HepG2 (cell line): ENCODE measurements around the gene VPS18. TPM values are rescaled to one million over a fixed set of nuclear protein-coding genes. Genes with fewer than 3 reads are reported as not detected.

ENCODE experiments used
- ATM ChIP-seq: fragments of 450-650 bp; IDR thresholded peaks from 2 replicates; pipeline ENCODE4 v1.7.1; 2017; ENCODE audit warnings: mild to moderate bottlenecking, borderline replicate concordance
- BORCS8-MEF2B ChIP-seq: sonication (generic); formaldehyde crosslinking; IDR thresholded peaks from 2 replicates; pipeline ENCODE4 v1.8.0; 2022; ENCODE audit warnings: mild to moderate bottlenecking, missing genetic modification reagents
- BRCA1 ChIP-seq: sonication (generic); formaldehyde crosslinking; IDR thresholded peaks from 2 replicates; pipeline ENCODE4 v1.4.0; 2020; ENCODE audit warnings: missing genetic modification reagents
- CREB1 ChIP-seq, 2 experiments: fragments of 450-650 bp in 1 of 2; IDR thresholded peaks; 2 replicates each; pipeline ENCODE4 v1.6.1; 2016 to 2017; ENCODE audit warnings: control low read depth in 1 of 2, mild to moderate bottlenecking in 1 of 2, missing compliant biosample characterization in 1 of 2, missing genetic modification characterization in 1 of 2
- ELF4 ChIP-seq: sonication (generic); formaldehyde crosslinking; IDR thresholded peaks from 2 replicates; pipeline ENCODE4 v1.5.0; 2020; ENCODE audit warnings: missing genetic modification reagents, mild to moderate bottlenecking, moderate library complexity, borderline replicate concordance
- GZF1 ChIP-seq: sonication (generic); formaldehyde crosslinking; IDR thresholded peaks from 2 replicates; pipeline ENCODE4 v1.5.1; 2020; ENCODE audit warnings: mild to moderate bottlenecking, missing genetic modification reagents
- NBN ChIP-seq: fragments of 450-650 bp; conservative IDR thresholded peaks from 2 replicates; pipeline ENCODE4 v1.6.1; 2017
- PCBP2 ChIP-seq: fragments of 200-400 bp; formaldehyde crosslinking; optimal IDR thresholded peaks from 2 replicates; pipeline ENCODE3; 2018; ENCODE audit warnings: low read length, low read depth; ENCODE audit not compliant: poor library complexity, severe bottlenecking
- PHF21A ChIP-seq: sonication (generic); formaldehyde crosslinking; IDR thresholded peaks from 2 replicates; pipeline ENCODE4 v1.5.0; 2020; ENCODE audit warnings: mild to moderate bottlenecking, missing genetic modification reagents
- POLR2G ChIP-seq: fragments of 200-400 bp; formaldehyde crosslinking; IDR thresholded peaks from 2 replicates; pipeline ENCODE4 v1.6.1; 2018; ENCODE audit warnings: mild to moderate bottlenecking, low read depth, low read length, moderate library complexity
- RBFOX2 ChIP-seq: fragments of 200-400 bp; formaldehyde crosslinking; IDR thresholded peaks from 2 replicates; pipeline ENCODE4 v1.6.1; 2017; ENCODE audit warnings: low read depth, mild to moderate bottlenecking, low read length
- SP2 ChIP-seq: sonication (generic); formaldehyde crosslinking; IDR thresholded peaks from 2 replicates; pipeline ENCODE4 v1.5.1; 2020; ENCODE audit warnings: mild to moderate bottlenecking, missing genetic modification reagents
- TBX2 ChIP-seq: sonication (generic); formaldehyde crosslinking; IDR thresholded peaks from 2 replicates; pipeline ENCODE4 v1.5.0; 2020; ENCODE audit warnings: missing genetic modification reagents, mild to moderate bottlenecking, borderline replicate concordance
- TMF1 ChIP-seq: sonication (generic); formaldehyde crosslinking; IDR thresholded peaks from 2 replicates; pipeline ENCODE4 v1.8.1; 2022; ENCODE audit warnings: low read depth, missing genetic modification reagents
- ZBTB21 ChIP-seq: sonication (generic); formaldehyde crosslinking; IDR thresholded peaks from 2 replicates; pipeline ENCODE4 v1.4.0; 2020; ENCODE audit warnings: missing genetic modification reagents
- ZFP36L1 ChIP-seq: sonication (generic); formaldehyde crosslinking; IDR thresholded peaks from 2 replicates; pipeline ENCODE4 v1.8.0; 2022; ENCODE audit warnings: mild to moderate bottlenecking, missing genetic modification reagents, moderate library complexity
- ZNF101 ChIP-seq: sonication (generic); formaldehyde crosslinking; IDR thresholded peaks from 2 replicates; pipeline ENCODE4 v1.4.0; 2020; ENCODE audit warnings: mild to moderate bottlenecking, low read depth, missing genetic modification reagents, borderline replicate concordance
- ZNF451 ChIP-seq: sonication (generic); formaldehyde crosslinking; IDR thresholded peaks from 2 replicates; pipeline ENCODE4 v1.5.0; 2020; ENCODE audit warnings: mild to moderate bottlenecking, missing genetic modification reagents
- polyA plus RNA-seq, 8 experiments: library from polyadenylated mRNA; depleted of rRNA in 3 of 8; stranded (reverse) in 7 of 8; unstranded in 1 of 8; fragments of >200 nt; fragmentation: Illumina TruSeq in 4 of 8; extraction: Trizol in 4 of 8; gene quantifications; 2 replicates each; pipeline versions ENCODE4 v1.2.1 to v1.2.3, GENCODE V29; 2011 to 2016; ENCODE audit warnings: low read depth in 4 of 8, missing spikeins in 1 of 8, mixed read lengths in 1 of 8; ENCODE audit not compliant: insufficient read depth in 1 of 8
- total RNA-seq, 5 experiments: library from RNA; depleted of rRNA; stranded (reverse); fragments of >200 nt; fragmentation: Illumina TruSeq; extraction: Trizol; gene quantifications; 2 replicates each; pipeline ENCODE4 v1.2.3, GENCODE V29; 2016; ENCODE audit warnings: low read depth in 1 of 5
- TF ChIP-seq, protein P1 (sequence below), 2 experiments: sonication (generic) in 1 of 2; formaldehyde crosslinking in 1 of 2; IDR thresholded peaks; 2 replicates each; pipeline versions ENCODE4 v1.4.0 to v1.6.1; 2016 to 2020; ENCODE audit warnings: borderline replicate concordance in 1 of 2, low read depth in 1 of 2, mild to moderate bottlenecking in 1 of 2, missing genetic modification reagents in 1 of 2
- TF ChIP-seq, protein P2 (sequence below): sonication (generic); formaldehyde crosslinking; IDR thresholded peaks from 2 replicates; pipeline ENCODE4 v1.4.0; 2020; ENCODE audit warnings: missing genetic modification reagents
- TF ChIP-seq, protein P3 (sequence below): sonication (generic); formaldehyde crosslinking; IDR thresholded peaks from 2 replicates; pipeline ENCODE4 v1.5.0; 2020; ENCODE audit warnings: mild to moderate bottlenecking, missing genetic modification reagents
- TF ChIP-seq, protein P4 (sequence below): sonication (generic); formaldehyde crosslinking; conservative IDR thresholded peaks from 2 replicates; pipeline ENCODE4 v1.8.1; 2023; ENCODE audit warnings: missing genetic modification reagents

The VPS18 gene
- total and polyA plus RNA-seq, 2 of the 13 experiments (the other 11 are each of a cell fraction or from before 2014, with no cell fraction given) = 5.8 to 17.0 TPM

DNA sequence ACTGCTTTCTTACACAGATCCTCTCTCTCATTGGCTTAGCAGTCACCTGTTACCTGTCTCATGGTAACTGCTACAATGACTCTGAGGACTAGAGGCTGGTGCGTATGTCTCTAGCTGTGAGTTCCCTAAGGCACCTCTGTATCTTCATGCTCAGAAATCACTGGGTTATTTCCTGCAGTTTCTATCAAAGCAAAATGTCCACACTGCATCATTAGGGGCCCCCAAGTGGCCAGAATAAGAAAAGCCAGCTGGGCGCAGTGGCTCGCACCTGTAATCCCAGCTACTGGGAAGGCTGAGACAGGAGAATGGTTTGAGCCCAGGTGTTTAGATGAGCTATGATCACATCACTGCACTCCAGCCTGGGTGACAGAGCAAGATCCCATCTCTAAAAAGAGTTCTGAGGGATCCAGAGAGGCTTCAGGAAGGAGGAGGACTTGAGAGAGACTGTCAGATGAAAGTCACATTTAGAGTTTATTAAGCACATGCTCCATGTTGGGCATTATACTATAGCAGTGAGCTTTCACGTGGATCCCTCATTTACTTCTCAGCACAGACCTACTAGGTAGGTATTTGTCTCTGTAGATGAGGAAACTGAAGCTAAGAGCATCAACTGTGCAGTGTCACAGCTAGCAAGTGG, 2.3 kb upstream of the VPS18 start (continued):
- TF ChIP-seq, protein P1, sequence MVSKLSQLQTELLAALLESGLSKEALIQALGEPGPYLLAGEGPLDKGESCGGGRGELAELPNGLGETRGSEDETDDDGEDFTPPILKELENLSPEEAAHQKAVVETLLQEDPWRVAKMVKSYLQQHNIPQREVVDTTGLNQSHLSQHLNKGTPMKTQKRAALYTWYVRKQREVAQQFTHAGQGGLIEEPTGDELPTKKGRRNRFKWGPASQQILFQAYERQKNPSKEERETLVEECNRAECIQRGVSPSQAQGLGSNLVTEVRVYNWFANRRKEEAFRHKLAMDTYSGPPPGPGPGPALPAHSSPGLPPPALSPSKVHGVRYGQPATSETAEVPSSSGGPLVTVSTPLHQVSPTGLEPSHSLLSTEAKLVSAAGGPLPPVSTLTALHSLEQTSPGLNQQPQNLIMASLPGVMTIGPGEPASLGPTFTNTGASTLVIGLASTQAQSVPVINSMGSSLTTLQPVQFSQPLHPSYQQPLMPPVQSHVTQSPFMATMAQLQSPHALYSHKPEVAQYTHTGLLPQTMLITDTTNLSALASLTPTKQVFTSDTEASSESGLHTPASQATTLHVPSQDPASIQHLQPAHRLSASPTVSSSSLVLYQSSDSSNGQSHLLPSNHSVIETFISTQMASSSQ (IDR thresholded peaks at IDR 0.05; ENCODE audit: low read depth) = no peak
- TF ChIP-seq, protein P1 (CRISPR knock-in tag; IDR thresholded peaks at IDR 0.05; ENCODE audit: borderline replicate concordance) = no peak
- TF ChIP-seq ZFP36L1 (CRISPR knock-in tag) (no peak), ZNF101 (CRISPR knock-in tag) (no peak), ATM (no peak), SP2 (no peak), POLR2G (no peak), BORCS8-MEF2B (no peak), GZF1 (CRISPR knock-in tag) (no peak), PCBP2 (no peak), ELF4 (CRISPR knock-in tag) (no peak), TBX2 (CRISPR knock-in tag) (no peak), ZNF451 (CRISPR knock-in tag) (no peak), RBFOX2 (no peak), TMF1 (no peak), PHF21A (CRISPR knock-in tag) (no peak), CREB1 (IDR thresholded peaks at IDR 0.05) (no peak), CREB1 (CRISPR knock-in tag; IDR thresholded peaks at IDR 0.05) (0 out of 2 replicates have a peak, but pooled peaks have one; percentile 7), ZBTB21 (no peak), BRCA1 (CRISPR knock-in tag) (no peak), NBN (no peak)
- TF ChIP-seq, protein P2, sequence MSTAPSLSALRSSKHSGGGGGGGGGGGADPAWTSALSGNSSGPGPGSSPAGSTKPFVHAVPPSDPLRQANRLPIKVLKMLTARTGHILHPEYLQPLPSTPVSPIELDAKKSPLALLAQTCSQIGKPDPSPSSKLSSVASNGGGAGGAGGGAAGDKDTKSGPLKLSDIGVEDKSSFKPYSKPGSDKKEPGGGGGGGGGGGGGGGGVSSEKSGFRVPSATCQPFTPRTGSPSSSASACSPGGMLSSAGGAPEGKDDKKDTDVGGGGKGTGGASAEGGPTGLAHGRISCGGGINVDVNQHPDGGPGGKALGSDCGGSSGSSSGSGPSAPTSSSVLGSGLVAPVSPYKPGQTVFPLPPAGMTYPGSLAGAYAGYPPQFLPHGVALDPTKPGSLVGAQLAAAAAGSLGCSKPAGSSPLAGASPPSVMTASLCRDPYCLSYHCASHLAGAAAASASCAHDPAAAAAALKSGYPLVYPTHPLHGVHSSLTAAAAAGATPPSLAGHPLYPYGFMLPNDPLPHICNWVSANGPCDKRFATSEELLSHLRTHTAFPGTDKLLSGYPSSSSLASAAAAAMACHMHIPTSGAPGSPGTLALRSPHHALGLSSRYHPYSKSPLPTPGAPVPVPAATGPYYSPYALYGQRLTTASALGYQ = no peak
- TF ChIP-seq, protein P3, sequence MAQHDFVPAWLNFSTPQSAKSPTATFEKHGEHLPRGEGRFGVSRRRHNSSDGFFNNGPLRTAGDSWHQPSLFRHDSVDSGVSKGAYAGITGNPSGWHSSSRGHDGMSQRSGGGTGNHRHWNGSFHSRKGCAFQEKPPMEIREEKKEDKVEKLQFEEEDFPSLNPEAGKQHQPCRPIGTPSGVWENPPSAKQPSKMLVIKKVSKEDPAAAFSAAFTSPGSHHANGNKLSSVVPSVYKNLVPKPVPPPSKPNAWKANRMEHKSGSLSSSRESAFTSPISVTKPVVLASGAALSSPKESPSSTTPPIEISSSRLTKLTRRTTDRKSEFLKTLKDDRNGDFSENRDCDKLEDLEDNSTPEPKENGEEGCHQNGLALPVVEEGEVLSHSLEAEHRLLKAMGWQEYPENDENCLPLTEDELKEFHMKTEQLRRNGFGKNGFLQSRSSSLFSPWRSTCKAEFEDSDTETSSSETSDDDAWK (CRISPR knock-in tag) = no peak
- TF ChIP-seq, protein P4, sequence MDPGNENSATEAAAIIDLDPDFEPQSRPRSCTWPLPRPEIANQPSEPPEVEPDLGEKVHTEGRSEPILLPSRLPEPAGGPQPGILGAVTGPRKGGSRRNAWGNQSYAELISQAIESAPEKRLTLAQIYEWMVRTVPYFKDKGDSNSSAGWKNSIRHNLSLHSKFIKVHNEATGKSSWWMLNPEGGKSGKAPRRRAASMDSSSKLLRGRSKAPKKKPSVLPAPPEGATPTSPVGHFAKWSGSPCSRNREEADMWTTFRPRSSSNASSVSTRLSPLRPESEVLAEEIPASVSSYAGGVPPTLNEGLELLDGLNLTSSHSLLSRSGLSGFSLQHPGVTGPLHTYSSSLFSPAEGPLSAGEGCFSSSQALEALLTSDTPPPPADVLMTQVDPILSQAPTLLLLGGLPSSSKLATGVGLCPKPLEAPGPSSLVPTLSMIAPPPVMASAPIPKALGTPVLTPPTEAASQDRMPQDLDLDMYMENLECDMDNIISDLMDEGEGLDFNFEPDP = no peak
